ENCODE measurements around the gene ISX.

GRCh38 chr22:35134637-35135036 lies 68.7 kb downstream of the ISX start:
- TF ChIP-seq CTCF (IDR thresholded peaks at IDR 0.05 in 4 of 5, conservative IDR thresholded peaks at IDR 0.05 in 1 of 5) (no peak), POLR2A (IDR thresholded peaks at IDR 0.05) (no peak)

Data from gastrocnemius medialis (tissue), 4 donors.